ENCODE data around the gene HTD2. TPM values are rescaled to one million over a fixed set of nuclear protein-coding genes. Genes with fewer than 3 reads are reported as not detected.

HTD2 gene
- polyA plus RNA-seq, 1 of the 3 experiments (the other 2 are of a cell fraction) = 3.0 TPM

GRCh38 chr3:58336135-58336882, 30.0 kb downstream of the HTD2 start:
- 83% methylated on average over 3 of the region's 3 CpGs for WGBS (ENCODE audit: low lambda C conversion rate)
- Histone ChIP-seq H3K4me3 (ENCODE audit: low read depth in 2 of 2, low read length in 1 of 2) (no peak overlapping the region), H3K27ac (ENCODE audit: low read depth in 2 of 2, low read length in 1 of 2) (peak overlapping the region in 1 of 2 experiments; percentile 44; a peak in 2 of 4 replicates), H3K9me3 (no peaks in the 10 kb centered on the region), H3F3A (replicated peaks; ENCODE audit: insufficient read depth) (peaks cover 16% of the 10 kb centered on the region), H2AFZ (ENCODE audit: low read depth) (no peak overlapping the region), H3K79me2 (ENCODE audit: insufficient read depth) (peaks cover 35% of the 10 kb centered on the region; the same call in 1 of the 2 replicates), H3K9ac (no peak overlapping the region), H3K9me2 (no peaks in the 10 kb centered on the region), H3K4me2 (no peak overlapping the region), H4K20me1 (ENCODE audit: insufficient read depth) (no peaks in the 10 kb centered on the region), H3K4me1 (ENCODE audit: control insufficient read depth in 1 of 2, insufficient read depth in 2 of 2, low read depth in 1 of 2, low read length in 1 of 2) (peaks cover 4 to 11% of the 10 kb centered on the region in 2 experiments; a peak in 3 of 4 replicates), H3K27me3 (ENCODE audit: insufficient read depth) (no peaks in the 10 kb centered on the region), H3K36me3 (replicated peaks in 1 of 2; ENCODE audit: control insufficient read depth in 1 of 2, insufficient read depth in 2 of 2, low read length in 1 of 2) (no peaks in the 10 kb centered on the region)
- TF ChIP-seq EZH2phosphoT487 (IDR thresholded peaks at IDR 0.05; ENCODE audit: borderline replicate concordance, low read depth) (no peak), TAF1 (IDR thresholded peaks at IDR 0.05; ENCODE audit: borderline replicate concordance, low read depth, low read length) (no peak), MEF2A (IDR thresholded peaks at IDR 0.05; ENCODE audit: borderline replicate concordance, low read depth) (no peak), TCF12 (IDR thresholded peaks at IDR 0.05) (peak; percentile 56; the same call in 1 of the 2 replicates), PBX3 (IDR thresholded peaks at IDR 0.05) (0 out of 2 replicates have a peak, but pooled peaks have one; percentile 9), TEAD4 (IDR thresholded peaks at IDR 0.05; ENCODE audit: borderline replicate concordance, insufficient read depth) (no peak), NFIC (IDR thresholded peaks at IDR 0.05; ENCODE audit: borderline replicate concordance) (no peak), RXRA (IDR thresholded peaks at IDR 0.05; ENCODE audit: borderline replicate concordance, low read depth) (no peak), RFX5 (IDR thresholded peaks at IDR 0.05; ENCODE audit: low read length) (no peak), FOSL2 (IDR thresholded peaks at IDR 0.05; ENCODE audit: borderline replicate concordance, low read depth) (peak; percentile 25; the same call in 1 of the 2 replicates)
- CTCF ChIA-PET = interaction anchor here (0.8 to 3.6 kb wide), 11 partner anchors 10 to 294 kb away, joined by 3 to 24 read pairs (median 4); partner anchors contain the start of genes HTD2 and RPP14
- no peak for DNase-seq
- POLR2A ChIA-PET = no interaction called here

- Histone ChIP-seq H4K20me1 (ENCODE audit: insufficient read depth) (no peaks in the 10 kb centered on the region), H3K27me3 (ENCODE audit: insufficient read depth) (no peaks in the 10 kb centered on the region), H3F3A (replicated peaks; ENCODE audit: insufficient read depth) (peaks cover 16% of the 10 kb centered on the region), H3K27ac (ENCODE audit: low read depth in 2 of 2, low read length in 1 of 2) (no peak overlapping the region), H3K4me2 (no peak overlapping the region), H3K9ac (no peak overlapping the region), H3K4me3 (ENCODE audit: low read depth in 2 of 2, low read length in 1 of 2) (no peak overlapping the region), H2AFZ (ENCODE audit: low read depth) (no peak overlapping the region), H3K9me2 (no peaks in the 10 kb centered on the region), H3K9me3 (no peaks in the 10 kb centered on the region), H3K4me1 (ENCODE audit: control insufficient read depth in 1 of 2, insufficient read depth in 2 of 2, low read depth in 1 of 2, low read length in 1 of 2) (peaks cover 2 to 11% of the 10 kb centered on the region in 2 experiments; a peak in 3 of 4 replicates), H3K36me3 (replicated peaks in 1 of 2; ENCODE audit: control insufficient read depth in 1 of 2, insufficient read depth in 2 of 2, low read length in 1 of 2) (no peaks in the 10 kb centered on the region), H3K79me2 (ENCODE audit: insufficient read depth) (peaks cover 35% of the 10 kb centered on the region; the same call in 1 of the 2 replicates)
- CTCF ChIA-PET = interaction anchor here (0.9 to 1.9 kb wide), 5 partner anchors 31 to 149 kb away, joined by 3 to 12 read pairs (median 5); partner anchors contain the start of genes HTD2 and RPP14
- no peak for DNase-seq
- POLR2A ChIA-PET = no interaction called here
- WGBS (ENCODE audit: low lambda C conversion rate) = 100% methylated on average over 1 of the region's 1 CpG
- TF ChIP-seq EZH2phosphoT487 (IDR thresholded peaks at IDR 0.05; ENCODE audit: borderline replicate concordance, low read depth) = no peak
- no peak for TF ChIP-seq SMC3 (IDR thresholded peaks at IDR 0.05; ENCODE audit: low read depth, low read length)
- no peak for TF ChIP-seq ZBTB33 (IDR thresholded peaks at IDR 0.05; ENCODE audit: borderline replicate concordance, low read depth)
- no peak for TF ChIP-seq CTCF (IDR thresholded peaks at IDR 0.05)
- TF ChIP-seq RCOR1 (IDR thresholded peaks at IDR 0.05; ENCODE audit: low read length) = no peak
- TF ChIP-seq RFX5 (IDR thresholded peaks at IDR 0.05; ENCODE audit: low read length) = no peak
- no peak for TF ChIP-seq USF1 (IDR thresholded peaks at IDR 0.05; ENCODE audit: borderline replicate concordance, low read depth)
- TF ChIP-seq MEF2A (IDR thresholded peaks at IDR 0.05; ENCODE audit: borderline replicate concordance, low read depth) = no peak
- TF ChIP-seq FOXM1 (IDR thresholded peaks at IDR 0.05; ENCODE audit: low read depth) = no peak
- no peak for TF ChIP-seq FOXJ3 (CRISPR knock-in tag; IDR thresholded peaks at IDR 0.05)
- TF ChIP-seq USF2 (IDR thresholded peaks at IDR 0.05; ENCODE audit: borderline replicate concordance, low read depth, low read length) = no peak
- no peak for TF ChIP-seq RAD21 (IDR thresholded peaks at IDR 0.05; ENCODE audit: low read length)
- TF ChIP-seq CHD2 (IDR thresholded peaks at IDR 0.05; ENCODE audit: low read length, partially characterized antibody) = no peak
Observed at GRCh38 chr3:58337190-58337589, 30.9 kb downstream of the HTD2 start.
